ENCODE measurements around the gene FNIP1.
"Not testable (repeated sequence)": the region's sequence is repeated elsewhere in the genome, so short reads cannot be mapped to it uniquely, and the experiment has no call there.

FNIP1 gene

GRCh38 chr5:131786900-131787692 lies 9.7 kb downstream of the FNIP1 start:
- DNase-seq (ENCODE audit: low read depth in 1 of 2, low spot score in 1 of 2), result no peak

- DNase-seq (ENCODE audit: low read depth in 1 of 2, low spot score in 1 of 2), result no peak
Observed at GRCh38 chr5:131786036-131786435, 10.8 kb downstream of the FNIP1 start.

- no peak for DNase-seq (ENCODE audit: low read depth in 1 of 2, low spot score in 1 of 2)
Observed at GRCh38 chr5:131783874-131784273, 12.9 kb downstream of the FNIP1 start.

GRCh38 chr5:131783357-131783756 lies 13.5 kb downstream of the FNIP1 start:
- no peak for DNase-seq (ENCODE audit: low read depth in 1 of 2, low spot score in 1 of 2)

- DNase-seq (ENCODE audit: low read depth in 1 of 2, low spot score in 1 of 2), result no peak
Observed at GRCh38 chr5:131782717-131783116, 14.1 kb downstream of the FNIP1 start.

GRCh38 chr5:131778141-131778540 lies 18.7 kb downstream of the FNIP1 start:
- not testable (repeated sequence) for DNase-seq (ENCODE audit: low read depth in 1 of 2, low spot score in 1 of 2)

- no peak for DNase-seq (ENCODE audit: low read depth in 1 of 2, low spot score in 1 of 2)
Observed at GRCh38 chr5:131776450-131776849, 20.4 kb downstream of the FNIP1 start.

GRCh38 chr5:131774652-131775367 lies 22.0 kb downstream of the FNIP1 start:
- no peak for DNase-seq (ENCODE audit: low read depth in 1 of 2, low spot score in 1 of 2)

GRCh38 chr5:131773805-131774204 lies 23.0 kb downstream of the FNIP1 start:
- no peak for DNase-seq (ENCODE audit: low read depth in 1 of 2, low spot score in 1 of 2)

GRCh38 chr5:131771692-131772091 lies 25.1 kb downstream of the FNIP1 start:
- no peak for DNase-seq (ENCODE audit: low read depth in 1 of 2, low spot score in 1 of 2)

GRCh38 chr5:131769961-131770360 lies 26.9 kb downstream of the FNIP1 start:
- no peak for DNase-seq (ENCODE audit: low read depth in 1 of 2, low spot score in 1 of 2)

- no peak for DNase-seq (ENCODE audit: low read depth in 1 of 2, low spot score in 1 of 2)
Observed at GRCh38 chr5:131769336-131769735, 27.5 kb downstream of the FNIP1 start.

- DNase-seq (ENCODE audit: low read depth in 1 of 2, low spot score in 1 of 2), result no peak
Observed at GRCh38 chr5:131767891-131768290, 28.9 kb downstream of the FNIP1 start.

- DNase-seq (ENCODE audit: low read depth in 1 of 2, low spot score in 1 of 2), result no peak
Observed at GRCh38 chr5:131766689-131767088, 30.1 kb downstream of the FNIP1 start.

- DNase-seq (ENCODE audit: low read depth in 1 of 2, low spot score in 1 of 2), result no peak
Observed at GRCh38 chr5:131765261-131765660, 31.6 kb downstream of the FNIP1 start.

GRCh38 chr5:131763968-131764367 lies 32.8 kb downstream of the FNIP1 start:
- DNase-seq (ENCODE audit: low read depth in 1 of 2, low spot score in 1 of 2), result no peak

- no peak for DNase-seq (ENCODE audit: low read depth in 1 of 2, low spot score in 1 of 2)
Observed at GRCh38 chr5:131760793-131761192, 36.0 kb downstream of the FNIP1 start.

GRCh38 chr5:131759704-131760103 lies 37.1 kb downstream of the FNIP1 start:
- DNase-seq (ENCODE audit: low read depth in 1 of 2, low spot score in 1 of 2), result no peak

GRCh38 chr5:131758520-131758900 lies 38.3 kb downstream of the FNIP1 start:
- no peak for DNase-seq (ENCODE audit: low read depth in 1 of 2, low spot score in 1 of 2)

GRCh38 chr5:131757830-131758519 lies 38.8 kb downstream of the FNIP1 start:
- no peak for DNase-seq (ENCODE audit: low read depth in 1 of 2, low spot score in 1 of 2)

GRCh38 chr5:131756942-131757341 lies 39.9 kb downstream of the FNIP1 start:
- no peak for DNase-seq (ENCODE audit: low read depth in 1 of 2, low spot score in 1 of 2)

GRCh38 chr5:131754363-131754762 lies 42.5 kb downstream of the FNIP1 start:
- no peak for DNase-seq (ENCODE audit: low read depth in 1 of 2, low spot score in 1 of 2)
